Non-pigmented ciliary epithelial cell (primary cell): ENCODE data around the gene PLEKHA6.

Source experiments
- DNase-seq: peaks from one replicate; pipeline ENCODE4 v3.0.0-alpha.2; 2010; ENCODE audit warnings: low read depth

PLEKHA6 gene

GRCh38 chr1:204383163-204383904, 23.6 kb upstream of the PLEKHA6 start:
- no peak for DNase-seq

GRCh38 chr1:204382714-204383083, 23.0 kb upstream of the PLEKHA6 start:
- no peak for DNase-seq

GRCh38 chr1:204380293-204380831, 20.6 kb upstream of the PLEKHA6 start:
- no peak for DNase-seq

- DNase-seq: no peak
Observed at GRCh38 chr1:204377800-204378668, 18.3 kb upstream of the PLEKHA6 start.

- no peak for DNase-seq
Observed at GRCh38 chr1:204376919-204377799, 17.4 kb upstream of the PLEKHA6 start.

GRCh38 chr1:204376465-204376864, 16.7 kb upstream of the PLEKHA6 start:
- DNase-seq: no peak

- no peak for DNase-seq
Observed at GRCh38 chr1:204373911-204374310, 14.2 kb upstream of the PLEKHA6 start.

- DNase-seq: no peak
Observed at GRCh38 chr1:204370176-204370575, 10.4 kb upstream of the PLEKHA6 start.

GRCh38 chr1:204368996-204369726, 9.4 kb upstream of the PLEKHA6 start:
- no peak for DNase-seq

GRCh38 chr1:204367956-204368355, 8.2 kb upstream of the PLEKHA6 start:
- no peak for DNase-seq

GRCh38 chr1:204367193-204367858, 7.6 kb upstream of the PLEKHA6 start:
- no peak for DNase-seq

GRCh38 chr1:204366759-204367158, 7.0 kb upstream of the PLEKHA6 start:
- DNase-seq: no peak

- DNase-seq: no peak
Observed at GRCh38 chr1:204363335-204364114, 3.8 kb upstream of the PLEKHA6 start.

- no peak for DNase-seq
Observed at GRCh38 chr1:204362984-204363334, 3.2 kb upstream of the PLEKHA6 start.

- no peak for DNase-seq
Observed at GRCh38 chr1:204361781-204362180, 2.1 kb upstream of the PLEKHA6 start.

- DNase-seq: no peak
Observed at GRCh38 chr1:204361341-204361771, 1.6 kb upstream of the PLEKHA6 start.

- no peak for DNase-seq
Observed at GRCh38 chr1:204360314-204360713, 585 bp upstream of the PLEKHA6 start.

GRCh38 chr1:204359131-204359473, 627 bp downstream of the PLEKHA6 start:
- no peak for DNase-seq

- no peak for DNase-seq
Observed at GRCh38 chr1:204358605-204359004, 1.1 kb downstream of the PLEKHA6 start.
